Measurements from ENCODE around the gene MAPK9. TPM values are rescaled to one million over a fixed set of nuclear protein-coding genes. Genes with fewer than 3 reads are reported as not detected.

Gene MAPK9
- total RNA-seq, 1 experiment from 2014 or later = 44.1 TPM

DNA sequence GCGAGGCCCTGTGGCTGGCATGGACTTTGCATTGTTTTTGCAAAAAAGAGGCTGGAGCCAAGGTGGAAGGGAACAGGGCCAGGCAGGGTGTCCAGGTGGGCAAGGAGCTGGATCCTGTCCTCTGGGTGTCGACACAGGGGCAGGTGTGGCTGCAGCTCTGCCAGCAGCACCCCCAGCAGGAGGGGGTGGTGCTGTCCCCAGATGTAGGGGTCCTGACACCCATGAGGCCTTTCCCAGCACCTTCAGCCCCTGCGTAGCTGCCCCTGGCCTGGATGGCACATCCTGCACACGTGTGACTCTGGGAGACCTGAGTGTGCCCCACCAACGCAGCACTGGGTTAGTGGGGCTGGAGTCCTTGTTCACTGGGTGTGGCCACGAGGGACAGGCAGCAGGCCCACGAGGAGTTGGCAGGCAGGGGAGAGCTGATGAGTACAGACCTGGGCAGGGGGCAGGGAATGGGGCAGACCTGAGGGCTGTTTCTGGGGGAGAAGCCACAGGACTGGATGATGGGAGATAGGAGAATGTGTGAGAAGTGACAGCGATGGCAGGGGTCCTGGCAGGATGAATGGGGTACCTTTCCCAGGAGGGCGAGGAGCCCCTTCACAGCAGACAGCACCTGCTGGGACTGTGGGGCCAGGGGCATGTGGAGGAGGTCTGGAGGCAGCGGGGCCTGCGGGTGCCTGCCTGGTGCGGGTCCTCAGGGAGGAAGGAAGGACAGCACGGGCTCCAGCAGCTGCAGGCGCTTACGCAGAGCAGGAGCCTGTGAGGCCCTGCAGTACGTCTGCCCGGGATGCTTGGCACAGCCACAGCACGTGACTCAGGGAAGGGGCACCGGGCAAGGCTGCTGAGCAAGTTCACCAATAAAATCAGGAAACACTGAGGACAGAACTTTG is 79.3 kb downstream of the MAPK9 start:
- no peak for DNase-seq (ENCODE audit: low read depth, low spot score)
- ChIA-PET CTCF (no interaction called here), POLR2A (no interaction called here)
- TF ChIP-seq SIN3A (IDR thresholded peaks at IDR 0.05; ENCODE audit: borderline replicate concordance, insufficient read depth, low read depth, low read length) = no peak
- TF ChIP-seq, protein P1, sequence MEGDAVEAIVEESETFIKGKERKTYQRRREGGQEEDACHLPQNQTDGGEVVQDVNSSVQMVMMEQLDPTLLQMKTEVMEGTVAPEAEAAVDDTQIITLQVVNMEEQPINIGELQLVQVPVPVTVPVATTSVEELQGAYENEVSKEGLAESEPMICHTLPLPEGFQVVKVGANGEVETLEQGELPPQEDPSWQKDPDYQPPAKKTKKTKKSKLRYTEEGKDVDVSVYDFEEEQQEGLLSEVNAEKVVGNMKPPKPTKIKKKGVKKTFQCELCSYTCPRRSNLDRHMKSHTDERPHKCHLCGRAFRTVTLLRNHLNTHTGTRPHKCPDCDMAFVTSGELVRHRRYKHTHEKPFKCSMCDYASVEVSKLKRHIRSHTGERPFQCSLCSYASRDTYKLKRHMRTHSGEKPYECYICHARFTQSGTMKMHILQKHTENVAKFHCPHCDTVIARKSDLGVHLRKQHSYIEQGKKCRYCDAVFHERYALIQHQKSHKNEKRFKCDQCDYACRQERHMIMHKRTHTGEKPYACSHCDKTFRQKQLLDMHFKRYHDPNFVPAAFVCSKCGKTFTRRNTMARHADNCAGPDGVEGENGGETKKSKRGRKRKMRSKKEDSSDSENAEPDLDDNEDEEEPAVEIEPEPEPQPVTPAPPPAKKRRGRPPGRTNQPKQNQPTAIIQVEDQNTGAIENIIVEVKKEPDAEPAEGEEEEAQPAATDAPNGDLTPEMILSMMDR (IDR thresholded peaks at IDR 0.05) = no peak
- no peak for TF ChIP-seq TCF7L2 (IDR thresholded peaks at IDR 0.05; ENCODE audit: low read depth, low read length)
- TF ChIP-seq POLR2AphosphoS5 (IDR thresholded peaks at IDR 0.05; ENCODE audit: low read depth, low read length) = no peak
- TF ChIP-seq, protein P2, sequence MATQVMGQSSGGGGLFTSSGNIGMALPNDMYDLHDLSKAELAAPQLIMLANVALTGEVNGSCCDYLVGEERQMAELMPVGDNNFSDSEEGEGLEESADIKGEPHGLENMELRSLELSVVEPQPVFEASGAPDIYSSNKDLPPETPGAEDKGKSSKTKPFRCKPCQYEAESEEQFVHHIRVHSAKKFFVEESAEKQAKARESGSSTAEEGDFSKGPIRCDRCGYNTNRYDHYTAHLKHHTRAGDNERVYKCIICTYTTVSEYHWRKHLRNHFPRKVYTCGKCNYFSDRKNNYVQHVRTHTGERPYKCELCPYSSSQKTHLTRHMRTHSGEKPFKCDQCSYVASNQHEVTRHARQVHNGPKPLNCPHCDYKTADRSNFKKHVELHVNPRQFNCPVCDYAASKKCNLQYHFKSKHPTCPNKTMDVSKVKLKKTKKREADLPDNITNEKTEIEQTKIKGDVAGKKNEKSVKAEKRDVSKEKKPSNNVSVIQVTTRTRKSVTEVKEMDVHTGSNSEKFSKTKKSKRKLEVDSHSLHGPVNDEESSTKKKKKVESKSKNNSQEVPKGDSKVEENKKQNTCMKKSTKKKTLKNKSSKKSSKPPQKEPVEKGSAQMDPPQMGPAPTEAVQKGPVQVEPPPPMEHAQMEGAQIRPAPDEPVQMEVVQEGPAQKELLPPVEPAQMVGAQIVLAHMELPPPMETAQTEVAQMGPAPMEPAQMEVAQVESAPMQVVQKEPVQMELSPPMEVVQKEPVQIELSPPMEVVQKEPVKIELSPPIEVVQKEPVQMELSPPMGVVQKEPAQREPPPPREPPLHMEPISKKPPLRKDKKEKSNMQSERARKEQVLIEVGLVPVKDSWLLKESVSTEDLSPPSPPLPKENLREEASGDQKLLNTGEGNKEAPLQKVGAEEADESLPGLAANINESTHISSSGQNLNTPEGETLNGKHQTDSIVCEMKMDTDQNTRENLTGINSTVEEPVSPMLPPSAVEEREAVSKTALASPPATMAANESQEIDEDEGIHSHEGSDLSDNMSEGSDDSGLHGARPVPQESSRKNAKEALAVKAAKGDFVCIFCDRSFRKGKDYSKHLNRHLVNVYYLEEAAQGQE (IDR thresholded peaks at IDR 0.05; ENCODE audit: insufficient read depth in 1 of 2, low read depth in 2 of 2, low read length in 1 of 2) = no peak
- no peaks in the 10 kb centered on the region for H3K36me3 ChIP-seq (ENCODE audit: control insufficient read depth, insufficient read depth, low read length)
- H3K27ac ChIP-seq (ENCODE audit: low read length) = no peak overlapping the region
- no peak overlapping the region for H3K4me3 ChIP-seq (ENCODE audit: low read depth in 2 of 2, low read length in 2 of 2)
- no peak for ATAC-seq
- intact Hi-C loops (cut with micrococcal nuclease; ENCODE audit: unreplicated experiment) (no loop called here), in situ Hi-C loops (cut with HindIII; ENCODE audit: low pct_unique_long_range_greater_than_20kb, low sequenced_read_pairs) (no loop called here)
- peaks cover 6% of the 10 kb centered on the region; the same call in 1 of the 2 replicates for H3K4me1 ChIP-seq (ENCODE audit: control insufficient read depth, insufficient read depth, low read length)
- no peaks in the 10 kb centered on the region for H3K9me3 ChIP-seq (ENCODE audit: control insufficient read depth, insufficient read depth, low read depth, low read length)
- no TSS peak for BruUV-seq (replicated peaks)
- no peaks in the 10 kb centered on the region for H3K27me3 ChIP-seq (ENCODE audit: control insufficient read depth, insufficient read depth, low read length)

DNA sequence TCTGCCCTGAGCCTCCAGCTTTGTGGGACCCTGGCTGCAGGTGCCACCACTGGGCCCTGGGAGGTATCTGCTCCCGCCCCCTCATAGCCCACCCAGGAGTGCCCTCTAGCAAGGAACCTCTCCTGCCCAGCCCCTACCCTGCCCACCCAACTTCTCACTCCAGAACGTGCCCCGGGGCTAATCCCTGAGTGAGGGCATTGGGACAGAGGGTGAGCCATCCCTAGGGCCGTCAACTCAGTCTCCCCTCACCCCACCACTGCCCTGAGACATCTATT is 80.2 kb downstream of the MAPK9 start:
- CTCF ChIA-PET = no interaction called here
- POLR2A ChIA-PET = no interaction called here
- no peak for TF ChIP-seq POLR2AphosphoS5 (IDR thresholded peaks at IDR 0.05; ENCODE audit: low read depth, low read length)
- TF ChIP-seq, protein P1 (IDR thresholded peaks at IDR 0.05) = no peak
- TF ChIP-seq SIN3A (IDR thresholded peaks at IDR 0.05; ENCODE audit: borderline replicate concordance, insufficient read depth, low read depth, low read length) = no peak
- no peak for TF ChIP-seq TCF7L2 (IDR thresholded peaks at IDR 0.05; ENCODE audit: low read depth, low read length)
- TF ChIP-seq, protein P2 (IDR thresholded peaks at IDR 0.05; ENCODE audit: insufficient read depth in 1 of 2, low read depth in 2 of 2, low read length in 1 of 2) = no peak
- Histone ChIP-seq H3K9me3 (ENCODE audit: control insufficient read depth, insufficient read depth, low read depth, low read length) (no peaks in the 10 kb centered on the region), H3K27me3 (ENCODE audit: control insufficient read depth, insufficient read depth, low read length) (no peaks in the 10 kb centered on the region), H3K4me3 (ENCODE audit: low read depth in 2 of 2, low read length in 2 of 2) (no peak overlapping the region), H3K27ac (ENCODE audit: low read length) (no peak overlapping the region), H3K36me3 (ENCODE audit: control insufficient read depth, insufficient read depth, low read length) (no peaks in the 10 kb centered on the region), H3K4me1 (ENCODE audit: control insufficient read depth, insufficient read depth, low read length) (peaks cover 6% of the 10 kb centered on the region; the same call in 1 of the 2 replicates)
- no peak for DNase-seq (ENCODE audit: low read depth, low spot score)
- BruUV-seq (replicated peaks) = no TSS peak
- ATAC-seq = no peak
- in situ Hi-C loops (cut with HindIII; ENCODE audit: low pct_unique_long_range_greater_than_20kb, low sequenced_read_pairs) (no loop called here), intact Hi-C loops (cut with micrococcal nuclease; ENCODE audit: unreplicated experiment) (no loop called here)

Measured in Panc1 (cell line).